HCEC 1CT (cell line): ENCODE data around the gene TMEM167B.
"Not testable (repeated sequence)": the region's sequence is repeated elsewhere in the genome, so short reads cannot be mapped to it uniquely, and the experiment has no call there.

ENCODE experiments used
- DNase-seq: peaks from one replicate; pipeline ENCODE4 v3.0.0-alpha.2; 2017

TMEM167B gene

DNA sequence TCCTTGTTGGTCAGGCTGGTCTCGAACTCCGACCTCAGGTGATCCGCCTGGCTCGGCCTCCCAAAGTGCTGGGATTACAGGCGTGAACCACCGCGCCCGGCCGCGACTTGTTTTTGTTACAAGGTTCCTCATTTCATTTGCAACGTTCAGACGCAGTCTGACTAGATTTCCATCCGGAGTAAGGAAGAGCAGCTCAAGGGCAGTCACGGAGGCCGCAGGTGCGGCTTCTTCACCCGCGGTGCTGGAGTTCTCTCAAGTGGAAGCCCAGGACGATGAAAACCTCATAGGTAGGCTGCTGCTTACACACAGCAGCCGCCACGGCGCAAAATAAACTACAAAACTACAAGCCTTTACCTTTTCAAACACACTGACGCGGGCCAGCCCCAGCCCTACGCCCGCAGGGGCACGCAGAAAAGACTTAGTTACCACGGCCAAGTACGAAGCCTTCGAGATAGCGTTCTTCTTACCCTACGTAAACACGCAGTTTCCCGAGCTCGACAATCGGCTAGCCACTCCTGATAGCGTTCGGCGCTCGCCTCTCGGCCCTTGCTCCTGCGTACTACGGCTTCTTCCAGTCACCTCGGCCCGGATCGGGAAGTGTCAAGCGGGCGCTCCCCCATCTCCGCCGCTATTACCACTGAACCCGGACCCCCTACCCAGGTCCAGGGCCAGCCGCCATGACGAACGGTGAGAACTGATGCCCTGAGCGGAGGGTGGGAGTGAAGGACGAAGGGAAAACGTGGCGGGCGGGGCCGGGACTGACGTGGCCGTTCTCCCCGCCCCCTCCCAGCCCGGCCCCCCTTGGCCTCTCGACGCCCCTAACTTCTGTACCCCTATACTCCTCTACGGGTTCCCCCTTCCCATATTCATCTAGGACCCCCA, at the start of gene TMEM167B:
Gene TMEM167B (plus strand): TSS at position 569 of the 882 bp plus-strand sequence. CDS start 109 bp downstream, at position 678.
- peak; percentile 94 for DNase-seq

DNA sequence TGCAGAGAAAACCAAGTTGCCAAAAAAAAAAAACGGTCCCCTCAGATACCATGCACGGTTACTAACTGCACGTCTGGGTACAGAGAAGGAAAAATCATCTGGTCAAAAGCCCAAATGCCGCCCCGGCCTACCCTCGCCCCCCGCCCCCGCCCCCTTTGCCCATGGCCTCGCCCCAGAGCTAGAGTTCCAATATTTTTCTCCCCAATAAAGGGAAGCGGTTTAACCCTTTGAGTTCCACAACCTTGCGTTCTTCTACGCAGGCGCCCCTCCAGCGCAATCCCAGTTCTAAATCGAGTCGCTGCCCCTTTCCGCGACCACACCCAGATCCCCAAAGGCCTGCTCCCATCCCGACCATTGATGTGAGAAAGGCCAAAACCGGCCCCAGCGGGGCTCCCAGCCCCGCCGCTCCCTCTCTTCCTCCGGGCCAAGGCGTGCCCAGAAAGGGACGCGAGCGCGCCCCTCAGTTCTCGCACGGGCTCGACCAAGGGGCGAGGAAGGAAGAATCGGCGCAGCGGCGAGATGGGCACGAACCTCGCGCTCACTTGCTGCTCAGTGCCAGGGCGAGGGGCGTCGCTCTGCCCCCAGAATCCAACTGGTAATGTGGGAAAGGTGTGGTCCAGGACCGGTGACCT, 49.5 kb upstream of the TMEM167B start:
- peak; percentile 28 for DNase-seq

DNA sequence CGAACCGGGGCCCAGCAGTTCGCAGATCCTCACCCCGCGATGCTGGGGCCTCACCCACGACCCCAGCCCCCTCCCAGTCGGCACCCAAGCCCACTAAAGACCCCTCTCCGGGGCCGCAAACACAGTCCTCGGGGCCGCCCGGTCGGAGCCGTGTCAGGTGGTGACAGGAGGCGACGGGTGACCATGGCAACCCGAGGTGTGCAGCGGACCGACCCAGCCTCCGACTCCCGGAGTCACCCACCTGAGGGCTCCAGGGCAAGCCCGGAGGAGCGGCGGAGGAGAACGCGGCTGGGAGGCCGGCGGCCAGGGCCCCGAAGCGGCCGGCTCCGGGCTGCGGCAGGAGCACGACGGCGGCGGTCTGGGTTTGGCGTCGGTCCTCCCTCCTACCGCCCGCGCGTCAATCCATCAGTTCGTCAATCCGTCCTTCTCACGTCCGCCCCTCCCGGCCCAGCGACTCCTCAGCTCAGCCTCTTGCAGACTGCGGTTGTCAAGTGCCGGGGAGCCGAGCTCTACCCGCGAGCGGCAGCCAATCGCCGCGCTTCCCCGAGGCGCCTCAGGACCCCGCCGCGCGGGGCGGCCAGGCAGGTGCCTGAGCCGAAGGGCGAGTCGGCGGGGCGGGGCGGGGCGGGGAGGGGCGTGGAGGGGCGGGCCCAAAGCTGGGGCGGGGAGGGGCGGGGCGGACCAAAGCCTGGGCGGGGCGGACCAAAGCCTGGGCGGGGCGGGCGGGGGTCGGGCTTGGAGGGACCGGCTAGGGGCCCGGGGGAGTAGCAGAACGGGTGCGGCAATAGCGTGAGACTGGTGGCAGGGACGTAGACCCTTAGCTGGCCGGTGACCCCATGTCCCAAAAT, 48.7 kb upstream of the TMEM167B start, which contains the start of gene WDR47:
Gene WDR47 (minus strand): TSS at position 482 of the 848 bp plus-strand sequence. CDS start 18,590 bp downstream, outside the sequence.
- peak; percentile 96 for DNase-seq

DNA sequence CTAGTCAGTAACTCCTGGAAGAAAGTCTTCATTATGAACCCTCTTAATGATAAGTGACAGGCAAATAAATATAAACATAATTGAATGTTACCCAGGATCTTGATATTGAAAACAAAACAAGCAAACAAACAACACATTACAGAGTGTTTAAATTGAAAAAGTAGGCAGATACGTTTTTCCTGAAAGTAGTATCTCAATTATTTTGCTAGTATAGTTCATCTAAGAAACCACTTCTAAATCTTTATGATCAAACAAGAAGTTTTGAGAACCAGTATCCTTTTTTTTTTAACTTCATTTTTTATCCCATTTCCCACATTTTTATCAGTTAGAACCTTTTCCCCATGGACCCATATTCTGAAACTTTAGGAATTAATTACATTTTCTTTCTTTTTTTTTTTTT, 45.0 kb upstream of the TMEM167B start:
- DNase-seq = no peak

DNA sequence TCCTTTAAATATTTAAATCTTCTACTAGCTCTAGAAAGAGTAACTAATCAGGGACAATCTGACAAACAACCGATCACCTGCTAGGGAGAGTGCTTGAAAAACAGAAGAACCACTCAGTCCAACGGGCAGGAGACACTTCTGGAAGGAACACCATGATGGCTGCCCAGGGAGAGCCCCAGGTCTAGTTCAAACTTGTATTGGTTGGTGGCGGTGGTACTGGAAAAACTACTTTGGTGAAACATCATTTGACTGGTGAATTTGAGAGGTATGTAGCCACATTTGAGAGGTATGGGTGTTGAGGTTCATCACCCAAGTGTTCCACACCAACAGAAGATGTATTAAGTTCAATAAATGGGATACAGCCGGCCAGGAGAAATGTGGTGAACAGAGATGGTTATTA, 43.9 kb upstream of the TMEM167B start:
- DNase-seq = no peak

DNA sequence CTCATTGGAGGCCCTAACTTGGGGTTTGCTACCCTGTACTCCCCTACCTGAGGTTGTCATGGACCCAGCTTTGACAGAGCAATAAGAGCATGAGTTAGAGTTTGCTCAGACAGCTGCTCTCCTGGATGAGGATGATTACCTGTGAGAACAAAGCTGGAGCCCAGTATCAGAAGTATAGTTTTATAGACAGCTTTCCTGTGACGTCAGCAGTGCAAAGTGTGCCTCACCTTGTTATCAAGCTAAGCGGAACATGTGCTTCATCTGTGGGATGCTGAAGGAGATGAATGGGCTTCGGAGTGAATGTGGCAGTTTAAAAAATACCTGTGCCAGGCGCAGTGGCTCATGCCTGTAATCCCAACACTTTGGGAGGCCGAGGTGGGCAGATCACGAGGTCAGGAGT, 43.2 kb upstream of the TMEM167B start:
- no peak for DNase-seq

DNA sequence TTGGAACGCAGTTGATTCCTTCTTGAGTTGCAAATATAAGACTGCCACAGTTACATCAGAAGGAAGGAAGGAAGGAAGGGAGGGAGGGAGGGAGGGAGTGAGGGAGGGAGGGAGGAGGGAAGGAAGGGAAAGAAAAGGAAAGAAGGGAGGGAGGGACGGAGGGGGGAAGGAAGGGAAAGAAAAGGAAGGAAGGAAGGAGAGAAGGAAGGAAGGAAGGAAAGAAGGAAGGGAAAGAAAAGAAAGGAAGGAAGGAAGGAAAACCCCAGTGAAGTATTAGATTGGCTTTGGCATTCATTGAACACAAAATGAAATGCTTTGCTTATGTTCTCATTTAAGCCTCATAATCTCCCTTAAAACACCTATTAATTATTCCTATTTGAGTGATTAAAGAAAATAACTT, 42.2 kb upstream of the TMEM167B start:
- DNase-seq = no peak

DNA sequence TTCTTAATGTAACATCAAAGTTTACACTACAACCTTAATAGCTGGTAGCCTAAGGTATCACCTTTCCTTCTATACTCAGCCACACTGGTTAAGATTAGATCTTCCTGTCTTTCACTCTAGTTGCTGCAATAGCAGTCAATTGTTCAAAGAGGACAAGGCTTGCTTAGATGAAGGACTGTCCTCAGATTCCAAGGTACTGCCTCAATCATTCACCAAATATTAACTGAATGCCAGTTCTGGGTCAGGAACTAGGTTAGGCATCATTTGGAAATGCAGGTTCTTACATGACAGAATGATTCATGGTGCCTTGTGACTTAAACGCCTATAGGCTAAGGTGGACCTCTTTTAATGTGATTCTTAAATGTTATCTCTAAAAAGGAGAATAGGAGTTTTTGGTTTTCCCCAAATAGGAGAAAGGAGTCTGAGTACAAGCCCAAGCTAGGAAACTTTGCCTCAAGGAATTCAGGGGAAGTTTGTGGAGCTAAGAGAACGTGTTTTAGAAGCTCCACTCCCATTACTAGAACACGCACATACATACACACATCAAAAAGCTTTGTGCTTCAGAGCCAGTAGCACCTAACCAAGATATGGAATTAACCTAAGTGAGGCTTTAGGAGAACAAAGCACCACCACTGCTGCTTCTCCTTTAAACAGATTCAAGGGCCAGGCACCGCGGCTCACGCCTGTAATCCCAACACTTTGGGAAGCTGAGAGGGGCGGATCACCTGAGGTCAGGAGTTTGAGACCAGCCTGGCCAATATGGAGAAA, 40.2 kb upstream of the TMEM167B start:
- no peak for DNase-seq

DNA sequence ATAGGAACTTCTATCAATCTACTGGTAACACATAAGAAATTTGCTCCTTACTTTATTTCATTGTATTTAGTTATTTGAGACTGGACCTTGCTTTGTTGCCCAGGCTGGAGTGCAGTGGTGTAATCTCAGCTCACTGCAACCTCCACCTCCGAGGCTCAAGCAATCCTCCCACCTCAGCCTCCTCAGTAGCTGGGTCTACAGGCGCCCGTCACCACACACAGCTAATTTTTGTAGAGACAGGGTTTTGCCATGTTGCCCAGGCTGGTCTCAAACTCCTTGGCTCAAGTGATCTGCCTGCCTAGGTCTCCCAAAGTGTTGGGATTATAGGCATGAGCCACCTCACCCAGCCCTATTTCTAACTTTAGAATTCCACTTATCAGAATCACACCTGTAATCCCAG, 38.4 kb upstream of the TMEM167B start:
- not testable (repeated sequence) for DNase-seq

DNA sequence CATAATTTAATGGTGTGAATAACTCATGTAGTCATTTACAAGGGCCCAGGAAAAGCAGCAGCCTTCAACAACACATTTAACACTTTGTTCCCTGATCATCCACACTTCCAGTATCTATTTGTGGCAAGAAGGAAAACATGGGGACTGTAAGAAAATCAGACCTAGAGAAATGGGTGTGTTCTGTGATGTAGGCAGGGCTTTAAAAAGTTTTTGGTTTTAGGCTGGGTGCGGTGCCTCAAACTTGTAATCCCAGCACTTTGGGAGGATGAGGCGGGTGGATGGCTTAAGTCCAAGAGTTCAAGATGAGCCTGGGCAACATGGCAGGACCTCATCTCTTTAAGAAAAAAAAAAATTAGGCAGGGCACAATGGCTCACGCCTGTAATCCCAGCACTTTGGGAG, 34.5 kb upstream of the TMEM167B start:
- DNase-seq = no peak

DNA sequence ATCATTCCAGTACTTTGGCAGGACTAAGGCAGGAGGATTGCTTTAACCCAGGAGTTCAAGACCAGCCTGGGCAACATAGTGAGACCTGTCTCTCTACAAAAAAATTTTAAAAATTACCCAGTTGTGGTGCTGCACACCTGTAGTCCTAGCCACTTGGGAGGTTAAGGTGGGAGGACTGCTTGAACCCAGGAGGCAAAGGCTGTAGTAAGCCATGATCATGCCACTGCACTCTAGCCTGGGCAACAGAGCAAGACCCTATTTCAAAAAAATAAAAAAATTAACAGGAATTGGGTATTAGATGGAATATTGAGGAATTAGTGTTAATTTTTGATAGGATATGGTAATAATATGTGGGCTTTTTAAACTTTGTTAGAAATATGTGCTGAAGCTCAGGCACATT, 31.5 kb upstream of the TMEM167B start:
- no peak for DNase-seq

DNA sequence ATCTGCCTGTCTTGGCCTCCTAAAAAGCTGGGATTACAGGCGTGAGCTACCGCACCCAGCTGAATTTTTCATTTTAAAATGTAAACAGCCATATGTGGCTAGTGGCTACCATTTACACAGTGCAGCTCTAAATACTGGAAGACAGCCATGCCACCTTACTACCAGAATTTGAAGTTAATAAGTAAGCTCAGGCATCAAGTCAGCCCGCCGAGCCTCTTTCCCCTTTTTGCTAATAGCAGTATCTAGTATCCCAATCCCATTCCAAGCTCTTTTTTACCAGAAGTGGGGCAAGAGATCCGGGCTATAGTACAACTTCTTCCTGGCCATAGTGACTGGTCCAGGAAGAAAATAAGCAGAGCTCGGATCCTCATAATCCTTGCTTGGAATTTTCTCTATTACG, 29.9 kb upstream of the TMEM167B start:
- no peak for DNase-seq

DNA sequence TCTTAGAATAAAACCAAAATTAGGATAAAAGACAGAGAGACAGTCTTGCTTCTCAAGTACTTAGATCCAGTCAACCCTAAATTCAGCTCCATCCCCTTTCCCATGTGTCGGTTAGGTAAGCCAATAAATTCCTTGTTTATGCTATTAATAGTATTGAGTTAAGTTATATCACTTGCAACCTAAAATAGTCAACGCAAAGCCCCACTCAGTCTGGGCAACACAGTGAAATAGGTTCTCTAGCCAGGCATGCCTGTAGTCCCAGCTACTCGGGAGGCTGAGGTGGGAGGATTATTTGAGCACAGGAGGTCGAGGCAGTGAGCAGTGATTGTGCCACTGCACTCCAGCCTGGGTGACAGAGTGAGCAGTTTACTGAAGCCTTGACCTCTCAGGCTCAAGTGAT, 29.4 kb upstream of the TMEM167B start:
- no peak for DNase-seq

DNA sequence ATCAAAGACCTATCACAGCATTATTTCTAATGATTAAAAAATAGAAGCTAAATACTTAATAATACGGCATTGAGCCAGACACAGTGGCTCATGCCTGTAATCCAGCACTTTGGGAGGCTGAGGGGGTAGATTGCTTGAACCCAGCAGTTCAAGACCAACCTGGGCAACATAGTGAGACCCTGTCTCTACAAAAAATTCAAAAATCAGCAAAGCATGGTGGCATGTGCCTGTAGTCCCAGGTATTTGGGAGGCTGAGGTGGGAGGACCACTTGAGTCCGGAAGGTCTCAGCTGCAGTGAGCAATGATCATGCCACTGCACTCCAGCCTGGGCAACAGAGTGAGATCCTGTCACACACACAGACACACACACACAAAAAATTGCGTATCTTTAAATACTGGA, 25.4 kb upstream of the TMEM167B start:
- DNase-seq = no peak

DNA sequence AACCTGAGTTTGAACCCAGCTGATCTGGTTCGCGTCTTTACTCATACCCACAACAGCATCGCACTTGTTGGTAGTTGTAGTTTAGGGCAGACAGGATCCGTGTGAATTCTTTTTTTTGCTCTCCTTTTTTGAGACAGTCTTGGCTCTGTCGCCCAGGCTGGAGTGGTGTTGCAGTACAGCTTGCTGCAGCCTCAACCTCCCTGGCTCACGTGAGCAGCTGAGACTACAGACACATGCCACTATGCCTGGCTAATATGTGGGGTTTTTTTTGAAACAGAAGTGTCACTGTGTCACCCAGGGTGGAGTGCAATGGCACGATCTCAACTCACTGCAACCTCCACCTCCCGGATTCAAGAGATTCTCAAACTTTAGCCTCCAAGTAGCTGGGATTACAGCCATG, 22.7 kb upstream of the TMEM167B start:
- DNase-seq = no peak

DNA sequence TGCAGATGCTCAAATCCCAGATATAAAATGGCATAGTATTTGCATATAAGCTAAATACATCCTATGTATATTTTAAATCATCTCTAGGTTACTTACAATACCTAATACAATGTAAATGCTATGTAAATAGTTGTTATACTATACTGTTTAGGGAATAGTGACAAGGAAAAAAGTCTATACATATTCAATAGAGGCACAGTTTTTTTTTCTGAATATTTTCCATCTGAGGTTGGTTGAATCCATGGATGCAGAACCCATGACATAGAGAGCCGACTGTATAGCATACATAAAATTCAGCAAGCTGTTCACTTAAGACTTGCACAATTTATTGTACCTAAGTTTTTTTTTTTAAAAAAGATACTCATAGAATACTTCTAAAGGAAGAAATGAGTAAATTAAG, 21.3 kb upstream of the TMEM167B start:
- no peak for DNase-seq

DNA sequence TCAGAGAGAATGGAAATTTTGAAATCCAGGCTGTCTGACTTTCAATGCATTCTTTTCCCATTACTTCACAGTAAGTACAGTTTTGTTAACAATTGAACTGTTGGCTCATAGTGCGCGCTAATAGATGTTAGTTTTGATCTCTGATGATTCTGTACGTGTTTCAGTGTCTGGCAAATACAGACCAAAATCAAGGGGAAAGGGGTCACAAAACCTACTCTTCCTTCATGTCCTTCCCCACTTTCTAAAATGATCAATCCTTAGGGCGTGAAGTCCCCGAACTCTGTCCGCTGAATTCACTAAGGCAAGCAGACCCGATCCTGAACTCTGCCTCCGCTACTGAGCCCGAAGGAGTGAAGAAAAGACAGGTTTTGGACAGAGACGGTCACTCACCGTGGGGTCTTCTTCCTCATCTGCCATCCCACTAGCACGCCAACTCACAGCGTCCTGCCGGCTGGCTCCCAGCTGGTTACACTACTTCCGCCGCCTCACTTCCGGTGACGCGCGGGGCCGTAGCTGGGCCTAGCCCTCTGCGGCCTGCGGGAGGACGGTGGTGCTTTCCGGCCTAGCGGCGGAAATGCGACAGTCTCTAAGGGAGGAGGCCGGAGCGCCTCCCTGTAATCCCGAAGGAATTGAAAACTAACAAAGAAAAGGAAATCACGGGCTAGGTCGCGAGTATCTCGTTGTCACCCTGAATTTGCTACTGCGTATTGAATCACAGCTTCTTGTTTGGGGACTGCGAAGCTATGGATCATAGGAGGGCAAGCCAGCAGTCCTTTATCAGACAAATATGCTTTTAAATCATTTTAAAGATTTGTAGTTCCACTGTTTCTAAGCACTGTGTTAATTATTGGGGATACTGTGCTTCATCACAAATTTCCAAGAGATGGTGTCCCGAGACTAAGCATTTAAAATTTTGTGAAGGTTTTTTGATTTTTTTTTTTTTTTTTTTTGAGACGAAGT, 14.8 kb upstream of the TMEM167B start, which contains the start of gene TAF13:
Gene TAF13 (minus strand): TSS at position 473 of the 960 bp plus-strand sequence. CDS start 56 bp downstream, at position 417.
- DNase-seq = peak; percentile 95

DNA sequence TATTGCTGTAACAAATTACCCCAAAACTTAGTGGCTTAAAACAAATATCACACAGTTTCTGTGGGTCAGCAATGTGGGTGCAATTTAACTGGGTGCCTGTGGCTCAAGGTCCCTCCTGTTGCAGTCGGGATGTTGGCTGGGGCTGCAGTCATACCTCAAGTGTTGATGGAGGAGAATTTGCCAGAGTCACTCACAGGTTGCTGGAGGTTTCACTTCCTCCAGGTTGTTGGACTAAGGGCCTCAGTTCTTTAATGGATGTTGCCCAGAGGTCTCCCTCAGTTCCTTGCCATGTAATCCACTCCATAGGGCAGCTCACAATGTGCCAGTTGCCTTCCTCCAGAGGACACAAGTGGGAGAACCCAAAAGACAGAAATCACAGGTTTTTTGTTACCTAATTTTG, 12.2 kb upstream of the TMEM167B start:
- no peak for DNase-seq

DNA sequence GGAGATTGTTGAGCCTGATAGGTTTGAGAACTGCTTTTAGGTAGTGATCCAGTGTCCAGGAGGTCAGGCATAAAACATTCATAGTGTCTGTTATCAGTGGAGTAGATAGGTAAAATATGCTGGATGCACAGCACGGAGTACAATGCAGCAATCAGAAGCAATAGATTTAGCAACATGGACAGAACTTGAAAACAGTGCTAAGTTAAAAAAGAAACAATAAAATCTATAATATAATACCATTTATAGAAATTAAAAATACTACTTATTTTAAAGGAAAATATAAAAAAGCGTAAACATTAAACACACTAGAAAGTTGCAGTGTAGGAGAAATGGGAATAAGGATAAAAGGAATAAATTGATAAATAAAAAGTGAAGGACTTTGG, 11.3 kb upstream of the TMEM167B start:
- no peak for DNase-seq

DNA sequence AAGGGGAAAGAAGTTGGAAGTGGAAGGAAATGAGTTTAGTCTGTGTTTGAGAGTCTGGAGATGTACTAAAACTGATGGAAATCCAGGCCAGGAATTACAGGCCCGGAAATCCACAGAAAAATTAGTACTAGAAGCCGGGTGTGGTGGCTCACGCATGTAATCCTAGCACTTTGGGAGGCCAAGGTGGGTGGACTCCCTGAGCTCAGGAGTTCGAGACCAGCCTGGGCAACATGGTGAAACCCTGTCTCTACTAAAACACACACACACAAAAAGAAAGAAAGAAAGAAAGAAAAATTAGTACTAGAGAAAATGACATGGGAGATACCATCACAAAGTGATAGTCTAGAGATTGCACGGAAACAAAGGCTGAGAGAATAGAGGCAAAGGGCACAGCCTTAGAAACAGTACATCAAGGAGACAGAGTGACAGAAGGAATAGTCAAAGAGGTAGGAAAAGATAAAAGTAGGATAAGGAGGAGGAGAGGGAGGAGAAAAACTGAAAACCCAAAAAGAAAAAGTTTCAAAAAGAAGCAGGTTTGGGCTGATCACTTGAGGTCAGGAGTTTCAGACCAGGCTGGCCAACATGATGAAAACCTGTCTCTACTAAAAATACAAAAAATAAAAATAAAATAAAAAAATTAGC, 10.0 kb upstream of the TMEM167B start:
- DNase-seq = no peak

DNA sequence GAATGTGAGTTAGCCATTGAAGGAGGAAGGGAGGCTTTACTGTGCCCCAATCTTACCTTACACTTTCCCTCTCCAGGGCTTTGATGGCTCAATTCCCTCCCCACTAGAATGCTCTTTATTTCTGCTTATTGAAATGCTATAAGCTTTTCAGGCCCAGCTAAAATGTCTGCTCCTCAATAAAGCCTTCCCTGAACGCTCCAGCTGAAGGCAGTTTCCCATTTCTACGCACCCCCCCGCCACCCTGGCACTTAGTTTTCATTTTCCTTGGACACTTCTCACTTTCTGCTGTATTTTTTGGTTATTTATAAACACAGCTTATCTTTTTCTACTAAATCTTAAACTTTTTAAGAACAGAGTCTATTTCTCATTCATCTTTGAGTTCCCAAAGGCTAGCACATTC, 7.1 kb upstream of the TMEM167B start:
- DNase-seq = no peak
